GM21619 (cell line): ENCODE measurements around the gene SEC61A2.
"Not testable (repeated sequence)": the region's sequence is repeated elsewhere in the genome, so short reads cannot be mapped to it uniquely, and the experiment has no call there.

ENCODE experiments used
- ATAC-seq: cut with Tn5 transposase; IDR thresholded peaks from one replicate; pipeline ENCODE4 v1.9.1; 2021; ENCODE audit not compliant: unreplicated experiment

Gene SEC61A2

GRCh38 chr10:12129222-12130111, at the start of gene SEC61A2:
Gene SEC61A2, plus strand, starts transcription at chr10:12129677. Its CDS starts 111 bp downstream, at chr10:12129788.
- peak; percentile 88 for ATAC-seq

- no peak for ATAC-seq
Measured at GRCh38 chr10:12081470-12081869, 48.0 kb upstream of the SEC61A2 start.

- ATAC-seq: no peak
Measured at GRCh38 chr10:12081879-12082557, 47.5 kb upstream of the SEC61A2 start.

GRCh38 chr10:12088919-12089318, 40.6 kb upstream of the SEC61A2 start:
- ATAC-seq: no peak

- ATAC-seq: no peak
Measured at GRCh38 chr10:12091421-12091820, 38.1 kb upstream of the SEC61A2 start.

GRCh38 chr10:12097361-12097760, 32.1 kb upstream of the SEC61A2 start:
- ATAC-seq: not testable (repeated sequence)

GRCh38 chr10:12097791-12098190, 31.7 kb upstream of the SEC61A2 start:
- no peak for ATAC-seq

- ATAC-seq: no peak
Measured at GRCh38 chr10:12098966-12099365, 30.5 kb upstream of the SEC61A2 start.

GRCh38 chr10:12103802-12104201, 25.7 kb upstream of the SEC61A2 start:
- ATAC-seq: no peak

GRCh38 chr10:12107781-12108180, 21.7 kb upstream of the SEC61A2 start:
- no peak for ATAC-seq

- no peak for ATAC-seq
Measured at GRCh38 chr10:12109286-12109685, 20.2 kb upstream of the SEC61A2 start.

- no peak for ATAC-seq
Measured at GRCh38 chr10:12111528-12111927, 17.9 kb upstream of the SEC61A2 start.

GRCh38 chr10:12113627-12114026, 15.8 kb upstream of the SEC61A2 start:
- no peak for ATAC-seq

- no peak for ATAC-seq
Measured at GRCh38 chr10:12121673-12122072, 7.8 kb upstream of the SEC61A2 start.

- peak; percentile 42 for ATAC-seq
Measured at GRCh38 chr10:12130237-12130872, 878 bp downstream of the SEC61A2 start.

GRCh38 chr10:12135631-12136030, 6.2 kb downstream of the SEC61A2 start:
- no peak for ATAC-seq

GRCh38 chr10:12140038-12140437, 10.6 kb downstream of the SEC61A2 start:
- no peak for ATAC-seq

- no peak for ATAC-seq
Measured at GRCh38 chr10:12144538-12144937, 15.1 kb downstream of the SEC61A2 start.

- no peak for ATAC-seq
Measured at GRCh38 chr10:12150163-12150562, 20.7 kb downstream of the SEC61A2 start.

GRCh38 chr10:12154516-12154915, 25.0 kb downstream of the SEC61A2 start:
- no peak for ATAC-seq

GRCh38 chr10:12156367-12157123, 27.1 kb downstream of the SEC61A2 start:
- no peak for ATAC-seq
